ENCODE results near the gene TAAR8. TPM values are rescaled to one million over a fixed set of nuclear protein-coding genes. Genes with fewer than 3 reads are reported as not detected.
"Not testable (repeated sequence)": the region's sequence is repeated elsewhere in the genome, so short reads cannot be mapped to it uniquely, and the experiment has no call there.

TAAR8 gene
- total RNA-seq, 1 donor from 2014 or later, result not detected

DNA sequence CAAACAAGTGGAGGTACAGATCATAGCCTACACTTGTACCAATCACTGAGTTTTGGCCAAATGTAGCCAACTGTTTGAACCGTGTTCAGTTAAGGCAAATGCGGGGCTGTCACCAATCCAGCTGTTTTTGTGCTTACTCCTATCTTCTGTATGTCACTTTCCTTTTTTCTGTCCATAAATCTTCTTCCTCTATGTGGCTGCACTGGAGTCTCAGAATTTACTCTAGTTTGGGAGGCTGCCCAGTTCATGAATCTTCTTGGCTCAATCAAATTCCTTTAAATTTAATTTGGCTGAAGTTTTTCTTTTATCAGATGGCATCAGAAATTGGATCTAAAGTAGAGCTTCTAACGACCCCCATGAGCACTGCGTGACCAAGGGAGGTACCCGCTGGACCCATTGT, 27.8 kb upstream of the TAAR8 start:
- TF ChIP-seq, protein P1, sequence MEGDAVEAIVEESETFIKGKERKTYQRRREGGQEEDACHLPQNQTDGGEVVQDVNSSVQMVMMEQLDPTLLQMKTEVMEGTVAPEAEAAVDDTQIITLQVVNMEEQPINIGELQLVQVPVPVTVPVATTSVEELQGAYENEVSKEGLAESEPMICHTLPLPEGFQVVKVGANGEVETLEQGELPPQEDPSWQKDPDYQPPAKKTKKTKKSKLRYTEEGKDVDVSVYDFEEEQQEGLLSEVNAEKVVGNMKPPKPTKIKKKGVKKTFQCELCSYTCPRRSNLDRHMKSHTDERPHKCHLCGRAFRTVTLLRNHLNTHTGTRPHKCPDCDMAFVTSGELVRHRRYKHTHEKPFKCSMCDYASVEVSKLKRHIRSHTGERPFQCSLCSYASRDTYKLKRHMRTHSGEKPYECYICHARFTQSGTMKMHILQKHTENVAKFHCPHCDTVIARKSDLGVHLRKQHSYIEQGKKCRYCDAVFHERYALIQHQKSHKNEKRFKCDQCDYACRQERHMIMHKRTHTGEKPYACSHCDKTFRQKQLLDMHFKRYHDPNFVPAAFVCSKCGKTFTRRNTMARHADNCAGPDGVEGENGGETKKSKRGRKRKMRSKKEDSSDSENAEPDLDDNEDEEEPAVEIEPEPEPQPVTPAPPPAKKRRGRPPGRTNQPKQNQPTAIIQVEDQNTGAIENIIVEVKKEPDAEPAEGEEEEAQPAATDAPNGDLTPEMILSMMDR (conservative IDR thresholded peaks at IDR 0.05; ENCODE audit: low read depth, low read length), result no peak
- DNase-seq (ENCODE audit: low read depth), result no peak
- H3K4me3 ChIP-seq (ENCODE audit: low read depth, low read length), result no peak overlapping the region

- H3K4me3 ChIP-seq (ENCODE audit: low read depth, low read length), result no peak overlapping the region
- no peak for DNase-seq (ENCODE audit: low read depth)
- TF ChIP-seq, protein P1 (conservative IDR thresholded peaks at IDR 0.05; ENCODE audit: low read depth, low read length), result no peak
Observed at GRCh38 chr6:132525866-132526265, 26.6 kb upstream of the TAAR8 start.

GRCh38 chr6:132526461-132526860, 26.0 kb upstream of the TAAR8 start:
- TF ChIP-seq, protein P1 (conservative IDR thresholded peaks at IDR 0.05; ENCODE audit: low read depth, low read length), result no peak
- DNase-seq (ENCODE audit: low read depth), result no peak
- H3K4me3 ChIP-seq (ENCODE audit: low read depth, low read length), result no peak overlapping the region

- no peak overlapping the region for H3K4me3 ChIP-seq (ENCODE audit: low read depth, low read length)
- TF ChIP-seq, protein P1 (conservative IDR thresholded peaks at IDR 0.05; ENCODE audit: low read depth, low read length), result no peak
- DNase-seq (ENCODE audit: low read depth), result no peak
Observed at GRCh38 chr6:132527791-132528190, 24.7 kb upstream of the TAAR8 start.

GRCh38 chr6:132530293-132530974, 22.0 kb upstream of the TAAR8 start:
- TF ChIP-seq, protein P1 (conservative IDR thresholded peaks at IDR 0.05; ENCODE audit: low read depth, low read length), result peak; percentile 86
- no peak for DNase-seq (ENCODE audit: low read depth)
- peak overlapping the region; percentile 51 for H3K4me3 ChIP-seq (ENCODE audit: low read depth, low read length)

DNA sequence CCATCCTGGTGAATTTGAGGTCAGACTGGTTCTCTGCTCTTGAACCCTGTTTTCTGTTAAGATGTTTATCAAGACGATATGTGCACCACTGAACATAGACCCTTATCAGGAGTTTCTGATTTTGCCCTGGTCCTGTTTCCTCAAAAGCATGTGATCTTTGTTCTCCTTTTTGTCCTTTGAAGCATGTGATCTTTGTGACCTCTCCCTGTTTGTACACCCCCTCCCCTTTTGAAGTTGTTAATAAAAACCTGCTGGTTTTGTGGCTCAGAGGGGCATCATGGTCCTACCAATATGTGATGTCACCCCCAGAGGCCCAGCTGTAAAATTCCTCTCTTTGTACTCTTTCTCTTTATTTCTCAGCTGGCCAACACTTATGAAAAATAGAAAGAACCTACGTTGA, 17.9 kb upstream of the TAAR8 start:
- not testable (repeated sequence) for H3K4me3 ChIP-seq (ENCODE audit: low read depth, low read length); DNase-seq (ENCODE audit: low read depth)

- H3K4me3 ChIP-seq (ENCODE audit: low read depth, low read length), result no peak overlapping the region
- DNase-seq (ENCODE audit: low read depth), result no peak
- TF ChIP-seq, protein P1 (conservative IDR thresholded peaks at IDR 0.05; ENCODE audit: low read depth, low read length), result no peak
Observed at GRCh38 chr6:132537145-132537544, 15.3 kb upstream of the TAAR8 start.

Measured in epithelial cell of proximal tubule (primary cell).